ENCODE results near the gene GFY. TPM values are rescaled to one million over a fixed set of nuclear protein-coding genes. Genes with fewer than 3 reads are reported as not detected.

Gene GFY, protein sequence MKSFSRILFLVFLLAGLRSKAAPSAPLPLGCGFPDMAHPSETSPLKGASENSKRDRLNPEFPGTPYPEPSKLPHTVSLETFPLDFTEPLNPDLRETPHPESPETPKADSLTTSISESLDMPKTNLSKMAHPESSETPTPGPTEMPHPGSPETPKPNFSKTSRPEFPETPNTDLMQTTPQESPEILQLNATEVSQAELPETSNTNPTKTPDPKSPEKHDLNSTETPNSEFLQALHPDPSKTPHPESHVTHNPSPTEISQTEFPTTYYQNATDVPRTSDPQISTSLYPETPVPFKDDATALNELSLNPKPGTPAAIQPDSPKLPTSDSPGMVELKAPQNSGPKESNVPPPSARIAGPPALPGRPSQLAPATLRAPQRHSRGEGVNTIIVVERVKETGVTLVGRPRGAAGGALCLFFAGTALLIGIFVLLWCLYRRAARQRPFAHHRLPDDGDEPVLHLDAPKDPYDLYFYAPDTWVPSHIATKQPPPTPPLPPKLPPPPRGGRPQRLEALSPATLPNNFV
- not detected in 3 replicates for total RNA-seq

DNA sequence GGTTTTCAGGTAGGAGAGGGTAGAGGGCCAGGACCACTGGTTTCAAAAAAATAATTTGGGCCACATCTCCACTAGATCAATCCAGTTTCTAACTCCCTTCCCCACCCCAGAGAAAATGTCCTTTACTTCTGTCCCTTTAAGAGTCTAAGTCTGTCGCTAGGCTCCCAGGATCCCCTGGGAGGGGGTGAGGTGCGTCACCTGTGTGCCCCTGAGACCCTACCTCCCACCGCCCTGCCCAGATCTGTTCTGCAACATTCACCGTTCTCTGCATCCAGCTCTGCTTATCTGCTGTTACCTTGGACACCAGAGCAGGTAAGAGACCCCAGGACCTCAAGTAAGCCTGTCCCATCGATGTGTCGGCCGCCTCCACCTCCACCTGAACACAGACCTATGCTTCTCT, at the start of gene GFY:
GFY (plus strand) TSS at position 211 of the 400 bp plus-strand sequence. CDS start 1,043 bp downstream, outside the sequence.
- H3K27ac Mint-ChIP-seq, result no peak within 1 kb of the TSS
- H3K9me3 Mint-ChIP-seq, result no peaks in the 10 kb centered on the region
- DNase-seq (ENCODE audit: low spot score in 2 of 2, unreplicated experiment in 2 of 2), result no peak
- TF ChIP-seq, protein P1, sequence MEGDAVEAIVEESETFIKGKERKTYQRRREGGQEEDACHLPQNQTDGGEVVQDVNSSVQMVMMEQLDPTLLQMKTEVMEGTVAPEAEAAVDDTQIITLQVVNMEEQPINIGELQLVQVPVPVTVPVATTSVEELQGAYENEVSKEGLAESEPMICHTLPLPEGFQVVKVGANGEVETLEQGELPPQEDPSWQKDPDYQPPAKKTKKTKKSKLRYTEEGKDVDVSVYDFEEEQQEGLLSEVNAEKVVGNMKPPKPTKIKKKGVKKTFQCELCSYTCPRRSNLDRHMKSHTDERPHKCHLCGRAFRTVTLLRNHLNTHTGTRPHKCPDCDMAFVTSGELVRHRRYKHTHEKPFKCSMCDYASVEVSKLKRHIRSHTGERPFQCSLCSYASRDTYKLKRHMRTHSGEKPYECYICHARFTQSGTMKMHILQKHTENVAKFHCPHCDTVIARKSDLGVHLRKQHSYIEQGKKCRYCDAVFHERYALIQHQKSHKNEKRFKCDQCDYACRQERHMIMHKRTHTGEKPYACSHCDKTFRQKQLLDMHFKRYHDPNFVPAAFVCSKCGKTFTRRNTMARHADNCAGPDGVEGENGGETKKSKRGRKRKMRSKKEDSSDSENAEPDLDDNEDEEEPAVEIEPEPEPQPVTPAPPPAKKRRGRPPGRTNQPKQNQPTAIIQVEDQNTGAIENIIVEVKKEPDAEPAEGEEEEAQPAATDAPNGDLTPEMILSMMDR (IDR thresholded peaks at IDR 0.05; ENCODE audit: unreplicated experiment), result no peak
- peaks cover 3% of the 10 kb centered on the region for H3K36me3 Mint-ChIP-seq
- H3K4me1 Mint-ChIP-seq, result peaks cover 40% of the 10 kb centered on the region
- H3K27me3 Mint-ChIP-seq (ENCODE audit: low read depth), result peaks cover 96% of the 10 kb centered on the region
- H3K4me3 Mint-ChIP-seq, result no peak within 1 kb of the TSS

- no peak overlapping the region for H3K4me3 Mint-ChIP-seq
- DNase-seq (ENCODE audit: low spot score in 2 of 2, unreplicated experiment in 2 of 2), result no peak
- no peak overlapping the region for H3K27ac Mint-ChIP-seq
These were observed 46.7 kb upstream of the GFY start for GRCh38 chr19:49378512-49378911.

DNA sequence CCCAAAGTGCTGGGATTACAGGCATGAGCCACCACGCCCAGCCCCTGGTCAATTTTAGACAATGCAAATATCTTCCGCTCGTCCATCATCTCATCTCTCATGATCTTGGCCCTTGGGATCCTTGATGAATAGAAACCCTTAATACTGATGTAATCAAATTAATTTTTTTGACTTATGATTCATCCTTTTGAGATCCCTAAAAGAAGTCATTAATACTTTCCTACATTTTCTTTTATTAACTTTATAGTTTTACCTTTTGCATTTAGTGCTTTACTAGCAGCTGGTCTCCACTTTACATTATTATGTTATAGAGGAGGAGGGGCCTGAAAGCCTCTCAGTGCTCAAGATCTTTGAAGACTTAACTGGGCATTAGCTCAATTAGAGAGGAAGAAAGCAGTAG, 44.8 kb upstream of the GFY start:
- peaks cover 5% of the 10 kb centered on the region for H3K36me3 Mint-ChIP-seq
- no peaks in the 10 kb centered on the region for H3K4me1 Mint-ChIP-seq
- peaks cover 15% of the 10 kb centered on the region for H3K9me3 Mint-ChIP-seq
- DNase-seq (ENCODE audit: low spot score in 2 of 2, unreplicated experiment in 2 of 2), result no peak
- no peak overlapping the region for H3K27ac Mint-ChIP-seq
- TF ChIP-seq, protein P1 (IDR thresholded peaks at IDR 0.05; ENCODE audit: unreplicated experiment), result no peak
- H3K4me3 Mint-ChIP-seq, result no peak overlapping the region
- H3K27me3 Mint-ChIP-seq (ENCODE audit: low read depth), result peaks cover 14% of the 10 kb centered on the region

More at GRCh38 chr19:49378512-49378911, 46.7 kb upstream of the GFY start:
- peaks cover 19% of the 10 kb centered on the region for H3K27me3 Mint-ChIP-seq (ENCODE audit: low read depth)
- peaks cover 5% of the 10 kb centered on the region for H3K36me3 Mint-ChIP-seq
- H3K4me1 Mint-ChIP-seq, result no peaks in the 10 kb centered on the region
- TF ChIP-seq, protein P1 (IDR thresholded peaks at IDR 0.05; ENCODE audit: unreplicated experiment), result no peak
- H3K9me3 Mint-ChIP-seq, result peaks cover 11% of the 10 kb centered on the region

GRCh38 chr19:49382639-49383038, 42.5 kb upstream of the GFY start:
- Mint-ChIP-seq H3K9me3 (peaks cover 15% of the 10 kb centered on the region), H3K4me1 (no peaks in the 10 kb centered on the region), H3K4me3 (no peak overlapping the region), H3K36me3 (peaks cover 5% of the 10 kb centered on the region), H3K27ac (no peak overlapping the region), H3K27me3 (ENCODE audit: low read depth) (peaks cover 3% of the 10 kb centered on the region)
- TF ChIP-seq, protein P1 (IDR thresholded peaks at IDR 0.05; ENCODE audit: unreplicated experiment), result no peak
- DNase-seq (ENCODE audit: low spot score in 2 of 2, unreplicated experiment in 2 of 2), result no peak

GRCh38 chr19:49383599-49383998, 41.6 kb upstream of the GFY start:
- peaks cover 5% of the 10 kb centered on the region for H3K36me3 Mint-ChIP-seq
- H3K4me1 Mint-ChIP-seq, result no peaks in the 10 kb centered on the region
- no peak for DNase-seq (ENCODE audit: low spot score in 2 of 2, unreplicated experiment in 2 of 2)
- no peak overlapping the region for H3K27ac Mint-ChIP-seq
- H3K4me3 Mint-ChIP-seq, result no peak overlapping the region
- peaks cover 15% of the 10 kb centered on the region for H3K9me3 Mint-ChIP-seq
- peaks cover 3% of the 10 kb centered on the region for H3K27me3 Mint-ChIP-seq (ENCODE audit: low read depth)
- TF ChIP-seq, protein P1 (IDR thresholded peaks at IDR 0.05; ENCODE audit: unreplicated experiment), result no peak

Measured in mesothelial cell of epicardium (in vitro differentiated cells).